Measurements from ENCODE around the gene MLF1.
"Not testable (repeated sequence)": the region's sequence is repeated elsewhere in the genome, so short reads cannot be mapped to it uniquely, and the experiment has no call there.

Gene MLF1

GRCh38 chr3:158570999-158571702, at the start of gene MLF1:
MLF1 (plus strand) TSS chr3:158571194; CDS start chr3:158571301, 107 bp downstream.
- DNase-seq (ENCODE audit: low spot score), result peak; percentile 99

GRCh38 chr3:158522221-158523136, 48.5 kb upstream of the MLF1 start:
- no peak for DNase-seq (ENCODE audit: low spot score)

GRCh38 chr3:158528076-158528674, 42.8 kb upstream of the MLF1 start:
- no peak for DNase-seq (ENCODE audit: low spot score)

GRCh38 chr3:158531334-158531733, 39.7 kb upstream of the MLF1 start:
- no peak for DNase-seq (ENCODE audit: low spot score)

GRCh38 chr3:158532099-158532734, 38.8 kb upstream of the MLF1 start:
- peak; percentile 49 for DNase-seq (ENCODE audit: low spot score)

GRCh38 chr3:158535918-158536317, 35.1 kb upstream of the MLF1 start:
- no peak for DNase-seq (ENCODE audit: low spot score)

GRCh38 chr3:158539414-158540014, 31.5 kb upstream of the MLF1 start:
- peak; percentile 33 for DNase-seq (ENCODE audit: low spot score)

GRCh38 chr3:158540066-158540465, 30.9 kb upstream of the MLF1 start:
- no peak for DNase-seq (ENCODE audit: low spot score)

- no peak for DNase-seq (ENCODE audit: low spot score)
Measured at GRCh38 chr3:158548691-158549090, 22.3 kb upstream of the MLF1 start.

- DNase-seq (ENCODE audit: low spot score), result not testable (repeated sequence)
Measured at GRCh38 chr3:158549938-158550337, 21.1 kb upstream of the MLF1 start.

- DNase-seq (ENCODE audit: low spot score), result no peak
Measured at GRCh38 chr3:158552124-158552523, 18.9 kb upstream of the MLF1 start.

- DNase-seq (ENCODE audit: low spot score), result no peak
Measured at GRCh38 chr3:158559504-158559903, 11.5 kb upstream of the MLF1 start.

GRCh38 chr3:158560979-158561378, 10.0 kb upstream of the MLF1 start:
- no peak for DNase-seq (ENCODE audit: low spot score)

- DNase-seq (ENCODE audit: low spot score), result no peak
Measured at GRCh38 chr3:158562674-158563073, 8.3 kb upstream of the MLF1 start.

GRCh38 chr3:158563076-158563475, 7.9 kb upstream of the MLF1 start:
- DNase-seq (ENCODE audit: low spot score), result no peak

- no peak for DNase-seq (ENCODE audit: low spot score)
Measured at GRCh38 chr3:158565076-158565475, 5.9 kb upstream of the MLF1 start.

GRCh38 chr3:158568784-158569183, 2.2 kb upstream of the MLF1 start:
- DNase-seq (ENCODE audit: low spot score), result no peak

GRCh38 chr3:158569794-158570193, 1.2 kb upstream of the MLF1 start:
- no peak for DNase-seq (ENCODE audit: low spot score)

GRCh38 chr3:158571969-158572765, 1.2 kb downstream of the MLF1 start:
- DNase-seq (ENCODE audit: low spot score), result no peak

GRCh38 chr3:158572766-158573060, 1.7 kb downstream of the MLF1 start:
- DNase-seq (ENCODE audit: low spot score), result no peak

GRCh38 chr3:158573714-158574113, 2.7 kb downstream of the MLF1 start:
- DNase-seq (ENCODE audit: low spot score), result no peak
